ENCODE results near the gene SKI.
A peak's percentile ranks its signal among the peaks of the same experiment; 100 is the strongest.
"Not testable (repeated sequence)": the region's sequence is repeated elsewhere in the genome, so short reads cannot be mapped to it uniquely, and the experiment has no call there.

Gene SKI

DNA sequence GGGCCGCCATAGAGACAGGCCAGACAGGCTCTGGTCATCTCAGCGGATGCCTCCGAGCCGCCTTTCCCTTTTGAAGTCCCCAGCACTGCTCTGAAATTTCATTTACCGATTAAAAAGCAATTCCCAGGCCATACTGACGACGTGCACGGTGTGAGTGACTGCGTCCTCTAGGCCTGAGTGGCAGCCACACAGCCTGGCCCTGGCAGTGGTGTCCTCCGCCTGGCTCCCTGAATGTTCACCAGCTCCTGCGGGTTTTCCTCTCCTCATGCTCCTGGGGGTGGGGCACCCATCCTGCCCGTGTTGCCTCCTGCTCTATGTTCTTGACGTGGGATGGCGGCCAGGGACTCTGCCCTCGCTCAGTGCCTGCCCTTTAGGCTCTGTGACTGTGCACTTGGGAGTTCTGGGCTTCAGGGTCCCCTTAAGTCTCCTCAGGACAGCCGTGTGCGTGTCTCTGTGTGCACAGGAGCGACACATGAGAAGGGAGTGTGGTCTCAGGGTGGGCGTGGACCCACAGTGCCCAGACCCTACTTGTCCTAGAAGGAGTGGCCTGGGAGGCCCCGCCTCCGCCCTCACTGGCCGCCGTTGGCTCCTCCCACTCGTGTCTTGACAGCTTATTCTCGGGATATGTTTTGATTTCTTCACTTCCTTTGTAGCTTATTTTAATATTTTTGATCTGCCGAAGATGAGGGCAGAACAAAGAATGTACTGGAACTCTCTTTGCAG is 3.6 kb downstream of the SKI start:
- no peak for DNase-seq

DNA sequence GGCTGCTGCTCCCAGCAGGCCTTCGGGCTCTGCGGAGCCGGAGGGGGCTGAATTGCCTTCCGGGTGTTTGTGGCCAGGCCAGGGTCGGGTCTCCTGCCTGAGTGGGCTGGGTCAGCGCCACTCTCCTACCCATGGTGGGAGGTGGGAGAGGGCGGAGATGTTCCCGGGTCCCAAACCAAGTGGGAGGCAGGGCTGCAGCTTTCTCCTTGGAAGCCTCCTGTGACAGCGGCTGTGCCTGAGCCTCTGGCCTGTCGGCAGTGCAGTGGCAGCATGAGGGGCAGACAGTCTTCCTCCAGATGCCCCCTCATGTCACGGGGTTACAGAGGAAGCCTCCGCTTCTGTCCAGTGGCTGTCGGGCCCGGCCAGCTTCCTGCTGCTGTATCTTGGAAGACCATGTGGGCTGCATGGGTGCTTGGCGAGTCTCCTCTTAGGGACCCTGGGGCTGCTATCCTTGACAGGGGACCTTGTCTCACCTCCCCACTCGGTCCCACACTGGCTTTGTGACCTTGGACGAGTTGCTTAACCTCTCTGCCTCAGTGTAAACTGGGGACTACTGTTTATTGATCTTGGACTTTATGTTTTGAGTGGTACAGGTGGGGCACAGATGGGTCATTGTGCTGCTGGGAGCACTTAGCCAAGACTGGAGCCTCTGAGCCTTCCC is 4.3 kb downstream of the SKI start:
- DNase-seq = no peak

DNA sequence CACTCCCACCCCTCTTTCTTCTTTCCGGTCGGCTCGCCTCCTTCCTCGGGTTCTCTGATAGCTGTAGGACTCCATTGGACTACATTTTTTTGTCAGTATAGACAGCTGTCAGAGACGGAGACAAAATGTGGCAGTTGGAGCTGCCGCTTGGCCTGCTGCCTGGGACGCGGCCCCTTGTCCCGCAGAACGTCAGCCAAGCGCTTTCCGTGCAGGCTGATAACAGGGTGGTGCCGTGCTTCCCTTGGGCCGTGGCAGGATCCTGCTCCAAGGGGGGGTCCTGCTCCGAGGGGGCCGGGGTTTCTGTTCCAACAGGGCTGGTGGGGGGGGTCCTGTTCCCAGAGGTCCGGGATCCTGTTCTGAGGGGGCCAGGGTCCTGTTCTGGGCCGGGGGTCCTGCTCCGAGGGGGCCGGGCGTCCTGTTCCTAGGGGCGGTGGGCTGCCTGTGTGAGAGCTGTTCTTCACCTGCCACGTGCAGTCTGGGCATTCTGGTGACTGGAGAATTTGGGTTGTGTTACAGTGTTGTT is 4.9 kb downstream of the SKI start:
- no peak for DNase-seq

DNA sequence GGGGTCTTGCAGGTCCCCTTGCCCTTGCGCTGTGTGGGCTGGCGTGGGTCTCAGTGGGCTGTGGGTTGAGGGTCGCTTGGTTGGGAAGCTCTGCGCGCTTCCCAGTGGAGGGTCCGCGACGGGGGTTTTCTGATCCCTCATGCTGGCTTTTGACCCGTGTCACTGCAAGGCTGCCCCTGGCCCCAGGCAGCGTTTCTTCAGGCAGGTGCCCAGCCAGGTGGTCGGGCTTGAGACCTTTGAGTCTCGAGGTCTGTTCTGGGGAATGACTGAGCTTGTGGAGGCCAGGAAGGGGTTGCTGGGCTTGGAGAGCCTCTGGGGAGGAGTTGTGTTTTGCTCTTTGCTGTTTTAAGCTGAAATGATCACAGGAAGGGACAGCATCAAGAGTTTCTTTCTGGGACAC is 5.3 kb downstream of the SKI start:
- DNase-seq = no peak

DNA sequence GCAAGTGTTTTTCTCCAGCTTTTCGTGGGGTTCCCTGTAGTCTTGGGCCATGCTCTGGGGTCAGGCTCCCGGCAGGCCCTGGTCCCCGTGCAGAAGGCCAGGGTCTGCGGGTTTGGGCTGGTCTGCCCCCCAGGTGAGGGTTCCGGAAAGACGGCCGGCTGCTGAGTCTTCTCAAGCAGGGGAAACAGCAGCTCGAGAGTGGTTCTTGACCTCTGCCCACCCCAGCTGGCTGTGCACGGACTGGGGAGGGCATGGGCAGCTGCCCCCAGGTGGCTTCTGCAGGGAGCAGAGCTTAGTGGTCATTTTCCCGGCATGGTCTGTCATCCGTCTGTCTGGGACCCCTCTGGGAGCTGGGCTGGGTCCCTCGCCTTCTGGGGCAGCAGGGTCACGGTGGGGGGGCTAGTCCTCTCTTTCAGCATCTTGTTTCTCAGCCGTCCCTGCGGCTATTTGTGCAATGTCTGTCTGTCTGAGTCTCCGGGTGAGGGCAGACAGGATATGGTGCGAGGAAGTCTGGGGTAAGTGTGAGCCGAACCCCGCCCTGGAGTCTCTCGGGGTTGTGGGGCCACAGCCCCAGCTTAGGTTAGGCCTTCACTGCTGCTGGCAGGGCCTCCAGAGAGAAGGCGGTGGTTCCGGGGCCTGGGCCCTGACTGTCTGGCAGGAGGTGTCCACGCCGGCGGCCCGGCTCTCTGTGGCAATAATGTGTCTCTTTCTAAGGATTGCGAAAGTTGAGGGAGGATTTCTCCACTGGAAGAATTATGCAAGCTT is 6.1 kb downstream of the SKI start:
- DNase-seq = peak; percentile 95

DNA sequence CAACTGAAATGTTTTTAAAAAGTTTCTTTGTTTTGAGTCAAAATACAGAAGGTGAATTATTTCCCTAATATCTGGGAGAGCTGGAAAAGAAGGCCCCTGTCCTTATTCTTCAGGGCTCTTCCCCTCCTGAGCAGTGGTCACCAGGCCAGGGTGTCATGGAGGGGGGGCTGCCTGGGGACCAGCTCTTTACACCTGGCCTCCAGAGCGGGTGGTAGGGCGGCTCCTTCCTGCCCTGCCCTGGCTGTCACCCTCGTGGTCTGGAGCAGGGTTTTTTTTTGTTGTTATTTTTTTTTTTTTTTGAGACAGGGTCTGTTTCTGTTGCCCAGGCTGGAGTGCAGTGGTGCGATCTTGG is 6.6 kb downstream of the SKI start:
- DNase-seq = no peak

DNA sequence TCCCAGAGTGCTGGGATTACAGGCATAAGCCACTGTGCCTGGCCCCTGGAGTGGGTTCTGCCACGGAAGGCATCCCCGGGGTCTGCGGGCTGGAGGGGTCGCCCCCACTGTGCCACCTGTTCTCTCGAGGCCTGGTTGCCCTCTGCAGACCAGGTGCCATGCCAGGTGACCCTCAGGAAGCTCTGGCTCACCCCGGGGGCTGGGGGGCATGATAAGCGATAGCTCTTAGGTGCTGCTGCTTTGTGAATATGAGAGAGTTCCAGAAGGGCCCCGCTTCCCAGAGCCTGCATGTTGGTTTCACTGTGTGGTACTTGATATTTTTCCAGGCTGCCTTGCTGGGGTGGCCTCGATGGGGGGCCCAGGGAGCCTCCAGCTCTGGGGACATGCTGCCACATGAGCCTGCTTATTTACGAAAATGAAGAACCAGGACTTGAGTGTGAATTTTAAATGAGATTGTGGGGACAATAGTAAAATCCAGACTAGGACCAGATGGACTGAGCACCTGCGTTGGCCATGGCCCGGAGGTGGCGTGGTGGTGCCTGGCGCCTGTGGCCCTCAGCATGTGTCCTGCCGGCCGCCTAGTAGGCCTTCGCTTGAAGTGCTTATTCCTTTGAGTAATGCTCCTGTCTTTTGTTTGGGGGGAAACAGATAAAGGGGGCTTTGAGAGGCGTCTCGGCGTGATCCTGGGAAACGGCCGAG is 7.3 kb downstream of the SKI start:
- no peak for DNase-seq

DNA sequence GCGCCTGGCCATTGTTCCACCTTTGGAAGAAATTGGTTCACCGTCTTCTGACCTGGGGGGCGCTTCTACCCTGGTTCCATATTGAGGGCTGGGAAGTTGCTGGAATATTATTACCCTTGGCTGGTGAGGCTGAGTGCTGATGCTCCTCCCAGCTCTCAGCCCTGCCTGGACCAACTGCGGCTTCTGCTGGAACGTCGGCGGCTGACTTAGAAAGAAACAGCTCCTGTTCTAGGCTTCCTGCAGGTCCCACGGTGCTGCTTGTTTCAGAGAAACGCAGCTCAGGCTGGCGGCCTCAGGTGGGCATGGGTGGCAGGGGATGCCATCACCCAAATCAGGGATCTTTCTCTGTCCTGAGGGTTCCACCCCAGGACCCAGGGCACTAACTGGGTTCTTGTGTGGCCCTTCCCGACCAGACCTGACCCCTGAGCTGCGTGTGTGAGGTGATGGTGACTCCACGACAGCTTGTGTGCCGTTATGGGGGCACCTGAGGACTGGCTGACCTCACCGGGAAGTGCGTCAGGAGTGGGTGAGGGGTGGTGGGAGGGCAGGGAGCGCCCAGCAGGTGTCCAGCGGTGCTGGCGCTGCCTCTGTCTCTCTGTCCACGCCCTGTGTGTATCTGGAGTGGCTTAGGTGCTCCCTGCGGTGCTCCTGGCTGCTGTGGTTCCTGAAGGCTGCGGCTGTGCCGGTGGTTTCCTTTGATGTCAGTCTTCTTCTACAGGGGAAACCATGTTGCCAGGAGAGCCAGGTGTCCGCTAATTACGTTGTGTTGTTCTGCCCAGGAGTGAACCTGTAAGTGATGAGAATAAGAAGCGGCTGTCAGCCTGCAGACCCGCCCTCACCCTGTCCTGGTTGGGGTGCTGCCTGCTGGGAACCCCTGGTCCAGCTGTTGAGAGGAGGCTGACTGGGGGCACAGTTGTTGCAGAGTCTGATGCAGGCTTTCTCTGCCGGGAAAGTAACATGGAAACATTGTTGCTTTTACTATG is 8.9 kb downstream of the SKI start:
- no peak for DNase-seq

DNA sequence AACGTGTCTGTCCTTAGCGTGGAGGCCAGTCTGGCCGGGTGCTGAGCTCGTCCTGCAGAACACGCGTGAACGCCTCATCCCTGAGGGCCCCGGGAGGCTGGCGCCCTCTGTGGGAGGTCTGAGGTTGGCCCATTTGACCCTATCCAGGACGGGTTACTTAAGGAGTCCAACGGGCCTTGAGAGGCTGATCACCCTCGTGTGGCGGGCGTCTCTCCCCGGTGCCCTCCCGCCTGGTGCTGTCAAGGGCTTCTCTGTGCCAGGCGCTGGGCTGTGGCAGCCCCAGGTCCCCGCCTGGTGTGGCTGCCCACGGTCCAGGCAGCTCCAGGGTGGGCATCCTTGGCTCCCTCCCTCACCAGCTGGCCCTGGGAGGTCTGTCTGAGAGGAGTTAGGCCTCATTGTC is 9.7 kb downstream of the SKI start:
- peak; percentile 30 for DNase-seq

DNA sequence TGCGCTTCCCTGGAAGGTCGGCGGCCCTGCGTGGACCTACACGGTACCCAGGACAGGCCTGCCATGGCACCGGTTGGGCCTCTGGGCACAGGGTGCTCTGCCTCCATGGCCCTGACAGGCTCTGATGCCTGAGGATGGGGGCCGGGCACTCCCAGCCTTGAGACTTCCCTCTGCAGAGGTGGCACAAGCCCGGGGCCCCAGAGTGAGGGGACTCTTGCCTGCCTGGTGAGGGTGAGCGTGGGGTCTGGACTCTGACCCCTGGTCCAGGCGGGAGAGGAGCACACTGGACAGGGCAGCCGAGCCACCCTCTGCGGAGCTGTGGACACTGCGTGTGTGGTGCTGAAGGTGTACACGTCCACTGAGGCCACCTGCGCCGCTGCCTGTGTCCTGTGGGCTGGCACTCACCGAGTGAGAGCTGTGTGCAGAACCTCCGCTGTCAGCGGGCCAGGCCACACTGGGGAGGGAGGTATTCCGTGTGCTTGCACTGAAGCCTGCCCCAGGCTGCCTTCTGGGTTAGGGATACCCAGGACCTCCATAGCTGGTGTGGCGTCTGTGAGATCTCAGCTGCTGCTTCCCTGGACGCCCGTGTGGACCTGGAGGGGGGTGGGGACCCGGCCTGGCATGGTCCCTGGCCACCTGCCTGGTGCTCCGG is 10.4 kb downstream of the SKI start:
- DNase-seq = no peak

DNA sequence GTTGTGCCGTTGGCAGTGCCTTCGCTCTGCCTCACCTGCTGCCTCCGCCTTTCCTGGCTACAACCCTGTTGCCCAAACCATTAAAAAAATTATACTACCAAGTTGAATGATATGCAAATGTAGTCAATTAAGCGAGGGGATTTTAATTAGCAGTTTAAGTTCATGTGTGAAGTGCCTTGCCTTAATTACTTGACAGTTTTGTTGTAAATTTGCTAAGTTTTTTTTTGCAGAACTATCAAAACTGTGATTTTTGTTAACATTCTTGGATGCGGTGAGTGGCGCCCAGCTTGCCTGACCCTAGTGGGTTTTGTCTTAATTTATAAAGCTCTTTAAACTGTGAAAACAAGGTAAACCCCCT is 10.9 kb downstream of the SKI start:
- DNase-seq = no peak

DNA sequence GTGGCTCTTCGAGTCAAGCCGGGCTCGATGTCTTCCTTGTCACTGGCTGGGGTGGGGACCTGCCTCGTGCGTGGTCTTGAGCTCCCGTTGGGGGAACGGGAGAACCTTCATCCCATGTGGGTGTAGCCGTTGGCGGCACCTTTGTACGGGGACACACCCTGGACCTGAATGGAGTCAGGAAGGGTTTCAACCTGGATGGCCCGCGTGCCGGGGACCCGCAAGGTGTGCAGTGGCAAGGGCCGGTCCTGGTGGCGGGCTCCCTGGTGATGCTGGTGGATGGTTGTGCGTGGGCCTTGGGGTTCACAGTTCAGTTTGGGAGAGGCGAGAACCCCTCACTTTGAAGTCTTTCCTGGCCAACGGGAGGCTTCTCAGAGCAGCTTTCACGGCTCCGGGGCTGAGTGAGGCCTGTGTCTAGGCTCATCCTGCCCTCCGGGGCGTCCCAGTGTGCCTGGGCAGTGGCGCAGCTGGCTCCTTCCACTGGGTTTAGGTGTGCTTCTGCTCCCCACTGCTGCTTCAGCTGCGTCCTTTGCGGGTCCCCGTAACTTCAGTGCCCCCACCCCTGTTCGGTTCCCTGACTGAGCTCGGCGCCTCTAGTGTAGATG is 11.4 kb downstream of the SKI start:
- DNase-seq = no peak

DNA sequence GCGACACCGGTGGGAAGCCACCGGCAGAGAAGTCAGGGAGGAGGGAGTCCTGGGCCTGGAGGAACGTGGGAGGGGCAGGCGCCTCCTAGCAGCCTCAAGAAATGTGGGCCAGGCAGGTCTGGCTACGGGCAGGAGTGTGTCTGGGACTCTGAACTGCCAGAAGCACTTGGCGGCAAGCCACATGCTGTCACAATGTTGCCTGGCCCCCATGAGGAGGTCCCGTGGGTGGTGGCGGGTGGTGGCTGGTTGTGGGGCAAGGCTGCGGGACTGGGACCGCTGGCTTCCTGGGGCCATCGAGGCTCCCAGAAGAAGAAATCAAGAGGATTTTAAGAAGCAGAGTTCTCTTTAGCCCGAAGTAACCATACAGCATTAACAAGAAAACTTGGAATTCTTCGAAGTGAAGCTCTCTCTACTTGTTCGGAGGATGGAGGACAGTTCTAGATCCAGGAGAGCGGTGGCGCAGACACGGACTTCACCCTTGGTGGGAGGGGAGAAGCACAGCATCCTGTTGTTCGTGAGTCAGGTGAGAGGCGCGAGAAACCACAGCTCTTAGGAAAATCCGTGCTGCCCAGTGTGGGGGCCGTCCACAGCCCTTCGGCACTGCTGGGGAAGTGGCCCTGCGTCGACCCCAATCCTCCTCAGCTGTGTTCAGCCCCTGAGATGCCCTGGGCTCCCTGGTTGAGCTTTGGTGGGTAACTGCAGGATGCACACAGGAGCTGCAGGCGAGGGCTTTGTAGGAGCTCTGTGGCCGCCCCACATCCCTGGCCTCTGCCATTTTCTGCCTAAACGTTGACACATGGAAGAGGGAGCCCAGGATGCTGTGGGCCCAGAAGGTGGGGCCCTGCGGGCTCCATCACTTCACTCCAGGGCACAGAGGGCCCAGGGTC is 12.4 kb downstream of the SKI start:
- DNase-seq = peak; percentile 32

DNA sequence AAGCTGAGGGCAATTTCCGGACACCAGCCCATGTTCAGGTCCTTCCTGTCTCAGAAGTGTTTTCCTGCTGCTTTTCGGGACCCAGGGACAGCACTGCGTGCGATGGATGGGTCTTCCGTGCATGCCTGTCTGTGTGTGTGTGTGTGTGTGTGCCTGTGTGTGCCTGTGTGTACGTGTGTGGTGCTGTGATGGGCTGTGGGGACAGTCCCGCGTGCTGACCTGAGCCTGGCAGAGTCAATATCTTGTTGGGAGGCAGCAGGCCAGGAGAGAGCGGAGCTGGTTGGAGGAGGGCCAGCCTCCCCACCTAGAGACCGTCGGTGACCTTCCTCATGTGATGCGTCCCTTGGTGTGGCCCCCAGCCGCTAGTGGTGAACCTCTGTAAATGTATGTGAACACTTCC is 13.7 kb downstream of the SKI start:
- no peak for DNase-seq

DNA sequence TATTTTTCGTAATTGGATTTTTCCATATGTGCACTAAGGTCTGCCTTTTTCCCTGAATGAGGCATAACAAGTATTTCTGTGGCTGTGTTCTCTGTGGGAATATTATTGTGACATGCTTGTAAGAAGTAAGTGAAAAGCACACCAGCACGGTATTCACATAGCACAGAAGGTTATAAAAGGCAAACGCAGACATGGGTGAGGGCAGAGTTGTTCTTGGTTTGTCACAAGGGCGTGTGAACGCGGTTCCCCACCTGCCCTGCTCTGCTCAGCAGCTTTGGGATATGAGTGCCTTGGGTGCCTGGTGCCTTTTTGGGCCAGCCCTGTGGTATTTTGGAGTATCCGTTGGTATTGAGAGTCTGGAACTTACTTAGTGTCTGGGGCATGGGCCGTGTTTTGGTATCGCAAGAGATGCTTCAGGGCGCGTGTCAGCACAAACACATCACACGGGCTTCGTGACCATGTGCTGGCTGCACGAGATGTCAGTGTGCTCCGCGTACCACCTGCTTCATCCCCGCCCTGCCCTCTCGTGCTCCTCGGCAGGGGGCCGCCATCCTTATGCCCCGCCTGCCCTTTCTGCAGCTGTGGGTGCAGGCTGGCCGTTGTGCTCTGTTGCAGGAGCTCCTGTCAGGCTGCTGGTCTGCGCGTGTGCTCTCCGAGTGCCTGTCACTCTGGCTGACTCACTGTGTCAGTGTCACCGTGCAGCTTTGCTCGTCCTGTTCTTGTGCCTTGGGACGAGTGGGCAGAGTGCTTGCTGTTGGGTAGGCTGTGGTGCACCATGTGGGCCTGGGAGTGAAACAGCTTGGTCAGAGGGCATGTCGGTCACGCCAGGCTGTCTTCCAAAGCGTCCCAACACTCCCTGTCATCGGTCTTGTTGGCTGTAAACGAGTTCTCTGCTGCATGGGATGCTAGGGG is 15.0 kb downstream of the SKI start:
- DNase-seq = peak; percentile 29

DNA sequence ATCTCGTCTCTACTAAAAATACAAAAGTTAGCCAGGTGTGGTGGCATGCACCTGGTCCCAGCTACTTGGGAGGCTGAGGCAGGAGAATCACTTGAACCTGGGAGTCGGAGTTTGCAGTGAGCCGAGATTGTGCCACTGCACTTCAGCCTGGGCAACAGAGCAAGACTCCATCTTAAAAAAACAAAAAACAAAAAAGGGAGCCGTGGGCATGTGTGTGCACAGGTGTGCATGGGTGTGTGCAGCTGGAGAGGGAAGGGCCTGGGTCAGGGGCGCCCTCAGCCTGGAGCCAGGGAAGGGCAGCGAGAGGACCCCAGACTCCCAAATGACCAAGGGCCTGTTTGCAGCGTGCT is 18.9 kb downstream of the SKI start:
- not testable (repeated sequence) for DNase-seq

DNA sequence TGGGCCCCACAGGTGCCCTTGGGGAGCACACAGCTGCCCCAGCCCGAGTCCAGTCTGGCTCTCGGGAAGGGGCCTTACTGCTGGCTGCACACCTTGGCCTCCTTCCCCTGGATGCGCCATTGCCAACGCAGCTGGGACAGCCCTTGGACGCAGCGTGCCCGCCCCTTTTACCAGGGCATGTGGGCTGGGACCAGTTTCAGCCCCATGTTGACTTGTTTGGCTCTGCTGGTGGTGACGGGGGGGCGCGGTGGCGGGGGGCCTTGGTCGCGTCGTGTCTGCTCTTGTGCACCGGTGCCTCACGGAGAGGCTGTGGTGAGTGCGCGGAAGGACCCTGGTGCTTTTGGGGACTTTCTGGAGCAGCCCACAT is 19.6 kb downstream of the SKI start:
- DNase-seq = no peak

DNA sequence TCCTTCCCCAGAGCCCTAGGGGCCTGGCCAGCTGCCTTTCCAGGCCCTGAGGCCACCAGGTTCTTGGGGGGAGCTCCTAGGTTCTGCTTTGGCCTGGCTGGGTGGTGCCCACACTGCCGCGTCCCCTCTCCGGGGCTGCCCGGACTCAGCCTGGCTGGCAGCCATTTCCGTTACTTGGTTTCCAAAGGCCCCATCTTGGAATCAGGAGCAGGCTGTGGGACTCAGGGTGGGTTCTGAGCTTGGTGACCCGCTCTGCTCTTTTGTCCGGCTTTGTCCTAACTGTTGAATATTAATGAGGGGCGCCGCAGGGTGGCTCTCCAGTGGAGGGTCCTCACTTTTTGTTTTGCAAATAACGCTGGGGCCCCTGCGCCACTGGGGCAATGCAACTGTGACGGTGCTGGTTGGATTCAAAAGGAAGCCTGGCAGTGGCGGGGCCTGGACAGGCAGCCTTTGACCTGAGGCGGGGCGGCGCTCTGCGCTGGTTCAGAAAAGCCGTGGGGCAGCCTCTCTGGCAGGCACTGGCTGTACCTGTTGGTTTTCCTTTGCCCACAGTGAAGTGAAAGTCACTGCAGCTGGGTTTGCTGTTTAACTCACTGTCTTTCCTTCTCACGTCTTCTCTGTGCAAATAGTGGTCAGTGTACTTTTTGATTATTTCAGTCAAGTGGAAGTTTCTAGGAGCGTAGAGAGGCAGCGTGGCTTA is 20.2 kb downstream of the SKI start:
- no peak for DNase-seq
